Epidermal melanocyte (primary cell): Measurements from ENCODE around the gene ACTRT2.

Experiments used
- DNase-seq: peaks from one replicate; pipeline ENCODE4 v3.0.0; 2011; ENCODE audit warnings: low spot score; ENCODE audit not compliant: insufficient read length

ACTRT2 gene

GRCh38 chr1:3052501-3052900, 31.2 kb downstream of the ACTRT2 start:
- no peak for DNase-seq

GRCh38 chr1:3053366-3053980, 32.2 kb downstream of the ACTRT2 start:
- DNase-seq, result no peak

- DNase-seq, result no peak
Observed at GRCh38 chr1:3053986-3054385, 32.7 kb downstream of the ACTRT2 start.

GRCh38 chr1:3054474-3054873, 33.2 kb downstream of the ACTRT2 start:
- DNase-seq, result no peak

DNA sequence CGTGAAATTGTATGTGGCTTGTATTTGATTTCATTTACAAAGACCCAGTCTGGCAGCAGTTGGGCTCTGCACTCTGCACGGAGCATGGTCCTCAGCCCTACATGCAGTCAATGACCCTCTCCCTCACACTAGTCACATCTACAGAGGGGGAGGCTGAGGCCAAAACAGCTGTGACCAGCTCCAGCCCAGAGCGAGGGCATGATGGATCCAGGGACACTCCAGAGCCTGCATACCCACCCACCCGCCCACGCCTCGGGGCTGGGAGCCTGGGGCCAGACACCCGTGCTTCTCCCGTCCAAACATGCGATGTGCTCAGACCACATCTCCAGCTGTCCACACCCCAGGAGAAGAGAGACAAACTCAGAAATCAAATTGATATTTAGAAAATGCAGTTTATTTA, 33.8 kb downstream of the ACTRT2 start:
- no peak for DNase-seq

DNA sequence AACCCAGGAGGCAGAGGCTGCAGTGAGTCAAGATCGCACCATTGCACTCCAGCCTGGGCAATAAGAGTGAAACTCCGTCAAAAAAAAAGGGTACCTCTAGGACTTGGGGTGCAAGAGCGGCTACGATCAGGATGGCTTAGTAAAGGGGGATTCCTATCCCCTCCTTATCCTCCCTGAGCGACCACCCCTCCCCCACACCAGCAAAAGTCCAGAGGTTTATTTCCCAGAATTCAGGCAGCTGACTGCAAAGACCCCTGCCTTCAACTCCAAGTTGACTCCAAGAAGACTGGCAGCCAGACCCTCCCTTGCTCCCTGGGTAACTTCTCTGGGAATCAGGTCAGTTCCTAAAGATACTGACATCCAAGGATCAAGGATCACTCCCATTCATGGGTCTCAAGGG, 35.4 kb downstream of the ACTRT2 start:
- no peak for DNase-seq

- DNase-seq, result no peak
Observed at GRCh38 chr1:3058263-3059030, 37.2 kb downstream of the ACTRT2 start.

DNA sequence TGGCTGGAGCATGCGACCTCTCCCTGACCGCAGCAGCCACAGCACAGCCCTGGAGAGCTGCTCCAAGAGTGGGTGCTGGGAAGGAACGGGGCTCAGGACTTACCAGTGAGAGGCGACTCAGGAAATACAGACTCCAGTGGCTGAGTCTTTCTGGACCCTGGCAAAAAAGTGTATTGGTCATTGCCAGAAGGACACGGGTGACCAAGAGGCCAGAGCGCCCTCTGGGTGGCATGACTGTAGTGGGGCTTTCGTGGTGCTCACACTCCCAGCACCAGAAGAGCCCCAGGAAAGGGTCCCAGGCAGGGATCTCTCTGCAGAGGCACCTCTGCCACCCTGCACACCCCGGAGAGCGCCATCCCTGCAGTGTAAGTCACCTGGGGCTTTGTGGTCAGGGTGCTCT, 38.9 kb downstream of the ACTRT2 start:
- no peak for DNase-seq

DNA sequence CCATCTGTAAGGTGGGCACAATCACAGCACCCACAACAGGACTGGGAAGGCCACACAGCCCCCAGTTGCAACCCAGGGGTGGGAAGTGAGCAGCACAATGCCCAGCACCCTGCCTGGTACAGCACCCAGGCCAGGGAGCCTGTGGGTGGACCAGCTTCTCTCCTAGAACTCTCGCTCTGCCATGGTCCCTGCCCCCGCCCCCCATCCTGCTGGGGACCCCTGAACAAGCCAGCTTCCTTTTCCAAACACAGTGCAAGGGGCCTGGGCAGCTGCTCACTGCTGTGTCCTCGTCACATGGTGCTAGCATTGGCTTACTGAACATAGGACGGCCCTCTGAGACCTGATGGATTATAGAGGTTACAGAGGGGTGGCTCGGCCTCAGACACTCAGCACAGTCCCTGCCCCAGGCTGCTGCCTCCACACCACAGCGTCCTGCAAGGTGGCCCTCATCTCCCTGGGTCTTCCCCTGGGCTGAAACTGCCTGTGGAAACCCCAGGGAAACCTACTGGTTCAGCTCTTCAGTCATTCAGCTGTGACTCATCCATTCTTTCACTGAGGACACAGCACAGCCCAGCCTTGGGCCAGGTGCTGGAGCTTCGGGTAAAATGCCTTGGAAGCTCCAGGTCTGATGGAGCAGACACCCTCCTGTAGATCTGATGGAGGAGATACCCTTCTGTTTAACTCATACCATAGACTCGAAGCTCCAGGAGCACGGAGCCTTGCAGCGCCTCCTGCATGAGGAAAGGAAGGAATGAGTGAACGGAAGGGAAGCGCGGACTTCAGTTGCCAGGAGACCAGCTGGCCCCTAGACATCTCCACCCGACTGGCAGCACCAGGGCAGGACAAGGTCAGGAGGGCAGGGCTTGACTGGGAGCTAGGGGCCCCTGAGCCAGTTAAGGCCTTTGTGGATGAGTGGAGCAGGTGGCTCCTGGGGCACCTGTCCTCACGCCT, 39.6 kb downstream of the ACTRT2 start:
- DNase-seq, result no peak

- DNase-seq, result no peak
Observed at GRCh38 chr1:3061566-3061965, 40.3 kb downstream of the ACTRT2 start.

DNA sequence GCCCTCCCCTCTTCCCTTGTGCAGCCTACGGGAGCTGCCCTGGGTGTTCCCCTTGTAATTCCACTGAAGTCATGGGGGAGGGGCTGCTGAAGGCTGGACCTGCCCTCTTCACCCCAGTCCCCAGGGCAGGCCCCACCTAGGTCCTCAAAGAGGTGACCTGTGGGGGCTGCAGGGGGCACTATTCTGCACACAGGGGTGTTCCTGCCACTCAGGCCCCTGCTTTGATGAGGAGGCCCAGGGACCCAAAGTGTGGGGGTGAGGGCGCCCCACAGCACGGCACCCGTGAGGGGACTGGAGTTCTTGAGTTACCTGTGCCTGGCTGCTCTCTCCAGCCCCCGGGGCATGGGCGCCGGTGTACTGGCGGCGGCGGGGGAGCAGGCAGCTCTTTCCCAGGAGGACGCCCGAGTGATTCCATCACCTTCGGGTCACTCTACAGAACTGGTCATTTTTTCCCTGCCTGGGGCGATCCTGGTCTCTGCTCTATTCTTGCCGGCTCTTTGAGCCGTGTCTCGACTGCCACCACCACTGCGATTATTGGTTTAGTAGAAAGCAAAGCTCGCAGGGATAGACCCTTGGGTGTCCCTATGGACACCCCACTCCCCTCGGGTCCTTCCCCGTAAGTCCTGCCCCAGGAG, 40.8 kb downstream of the ACTRT2 start:
- DNase-seq, result no peak

DNA sequence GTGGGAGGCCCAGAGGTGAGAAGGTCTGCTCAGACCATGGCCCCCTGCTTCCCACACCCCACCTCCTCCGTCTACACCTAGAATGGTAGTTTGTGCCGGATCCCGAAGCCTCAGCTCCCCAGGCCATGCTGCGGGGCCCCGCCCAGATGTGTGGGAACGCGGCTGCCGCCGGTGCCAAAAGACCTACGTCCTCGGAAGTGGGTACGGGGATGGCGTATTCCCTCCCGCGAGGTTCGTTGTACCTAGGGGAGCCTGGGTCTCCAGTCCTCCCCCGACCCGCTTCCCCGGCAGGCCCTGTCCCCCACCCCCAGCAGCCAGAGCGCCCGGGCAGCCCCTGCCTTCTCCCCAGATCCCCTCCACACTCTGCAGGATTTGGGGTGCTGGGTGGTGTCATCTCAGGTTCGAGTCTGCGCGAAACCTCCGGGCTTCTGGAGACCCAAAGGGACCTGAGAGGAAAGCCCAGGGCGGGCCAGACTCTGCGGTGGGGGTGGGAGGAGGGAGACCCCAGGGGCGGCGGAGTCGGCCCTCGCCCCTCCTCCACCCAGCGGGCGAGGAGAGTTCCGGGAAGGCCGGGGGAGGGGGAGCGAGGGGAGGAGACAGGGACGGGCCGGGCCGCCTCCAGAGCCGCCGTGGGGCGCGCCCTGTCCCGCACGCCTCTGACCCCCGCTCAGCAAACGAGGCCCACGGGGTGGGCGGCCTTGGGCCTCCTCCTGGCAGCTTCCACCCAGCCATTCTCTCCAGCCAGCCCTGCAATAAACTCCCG, 41.5 kb downstream of the ACTRT2 start:
- no peak for DNase-seq

GRCh38 chr1:3063379-3064295, 42.4 kb downstream of the ACTRT2 start:
- DNase-seq, result no peak

DNA sequence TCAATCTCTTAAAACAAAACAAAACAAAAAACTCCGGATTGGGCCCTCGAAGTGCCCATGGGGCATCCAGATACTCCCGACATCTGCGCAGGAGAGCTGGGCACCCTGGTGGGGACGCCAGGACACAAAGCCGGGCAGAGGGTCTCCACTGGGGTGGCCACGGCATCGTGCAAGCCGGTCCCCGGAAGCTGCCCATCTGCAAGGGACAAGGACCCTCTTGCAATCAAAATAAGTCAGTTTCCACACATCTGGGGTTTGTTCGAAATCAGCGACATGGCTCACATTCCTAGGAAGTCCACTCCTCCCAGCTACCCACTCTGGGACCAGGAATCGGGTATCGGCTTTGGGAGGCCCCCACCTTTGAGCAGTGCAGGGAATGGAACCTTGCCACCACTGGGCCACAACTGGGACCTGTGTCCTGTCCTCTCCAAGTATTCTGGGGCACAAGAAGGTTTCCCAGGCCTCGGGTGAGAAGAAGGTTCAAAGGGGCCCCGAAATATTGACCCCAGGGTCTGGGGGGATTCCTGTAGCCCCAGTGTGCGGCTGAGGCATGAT, 43.1 kb downstream of the ACTRT2 start:
- no peak for DNase-seq

- no peak for DNase-seq
Observed at GRCh38 chr1:3064901-3065300, 43.6 kb downstream of the ACTRT2 start.

- DNase-seq, result no peak
Observed at GRCh38 chr1:3065396-3065795, 44.1 kb downstream of the ACTRT2 start.

DNA sequence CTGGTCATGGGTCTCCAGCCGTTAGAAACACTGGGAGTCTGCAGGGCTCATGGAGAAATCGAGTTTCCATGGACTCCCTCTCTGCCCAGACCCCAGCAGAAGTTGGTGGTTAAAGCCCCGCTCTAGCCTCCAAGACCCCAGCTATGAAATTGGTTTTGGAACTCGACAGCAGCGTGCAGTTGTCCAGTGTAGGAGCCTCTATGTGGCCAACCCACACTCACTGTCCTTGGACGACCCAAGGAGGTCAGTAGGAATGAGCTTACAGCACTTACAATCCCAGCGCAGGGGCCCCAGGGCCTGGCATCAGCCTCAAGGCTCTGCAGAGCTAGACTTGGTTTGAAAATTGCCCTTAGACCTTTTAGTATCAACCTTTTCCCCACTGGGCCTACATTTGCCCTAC, 44.5 kb downstream of the ACTRT2 start:
- DNase-seq, result no peak

- DNase-seq, result no peak
Observed at GRCh38 chr1:3066250-3066711, 45.0 kb downstream of the ACTRT2 start.

DNA sequence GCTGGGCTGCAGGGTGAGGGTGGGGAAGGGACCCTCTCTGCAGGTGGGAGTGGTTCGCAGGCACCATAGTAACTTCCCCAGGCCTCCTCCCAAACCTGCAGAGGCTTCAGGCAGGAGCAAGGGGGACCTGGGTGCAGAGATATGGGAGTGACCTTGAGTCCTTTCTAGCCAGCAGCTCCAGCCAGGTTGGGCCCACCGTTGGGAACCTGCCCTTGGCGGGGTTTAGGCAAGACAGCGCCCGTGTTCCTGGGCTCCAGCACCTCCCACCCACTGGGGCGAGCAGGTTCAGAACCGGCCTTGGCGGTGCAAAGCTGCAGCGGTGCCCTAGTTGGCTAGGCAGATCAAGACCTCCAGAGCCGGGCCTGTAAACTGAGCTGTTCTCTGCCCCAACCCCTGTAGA, 45.6 kb downstream of the ACTRT2 start:
- no peak for DNase-seq
